BLaER1 treated with 17β-estradiol and CSF1 and Interleukin-3, amounts not matched to agents 10 nM and 100 nM (cell line): ENCODE results near the gene DOK1.

ENCODE experiments used
- H3K27ac ChIP-seq, 11 experiments: shearing (Covaris generic); formaldehyde crosslinking; 2 replicates each; pipeline ENCODE4 v1.8.1; 2022
- H3K27me3 ChIP-seq, 11 experiments: shearing (Covaris generic); formaldehyde crosslinking; 2 replicates each; pipeline ENCODE4 v1.8.1; 2022
- H3K36me3 ChIP-seq, 11 experiments: shearing (Covaris generic); formaldehyde crosslinking; 2 replicates each; pipeline ENCODE4 v1.8.1; 2022
- H3K4me1 ChIP-seq, 10 experiments: shearing (Covaris generic); formaldehyde crosslinking; 2 replicates each; pipeline ENCODE4 v1.8.1; 2022
- H3K4me2 ChIP-seq, 11 experiments: shearing (Covaris generic); formaldehyde crosslinking; 2 replicates each; pipeline ENCODE4 v1.8.1; 2022
- H3K4me3 ChIP-seq, 10 experiments: shearing (Covaris generic); formaldehyde crosslinking; 2 replicates each; pipeline ENCODE4 v1.8.1; 2022
- H3K9ac ChIP-seq, 11 experiments: shearing (Covaris generic); formaldehyde crosslinking; 2 replicates each; pipeline ENCODE4 v1.8.1; 2022
- H3K9me3 ChIP-seq, 11 experiments: shearing (Covaris generic); formaldehyde crosslinking; replicated peaks in 1 of 11; 2 replicates each; pipeline ENCODE4 v1.8.1; 2022
- H4K20me1 ChIP-seq, 11 experiments: shearing (Covaris generic); formaldehyde crosslinking; 2 replicates each; pipeline ENCODE4 v1.8.1; 2022
- Cebpa-rat ChIP-seq, 11 experiments: shearing (Covaris generic); IDR thresholded peaks; 2 replicates each; pipeline ENCODE4 v1.8.1; 2022

DOK1 gene

GRCh38 chr2:74548285-74548899, 6.1 kb upstream of the DOK1 start:
- Histone ChIP-seq H4K20me1 (no peaks in the 10 kb centered on the region), H3K4me2 (no peak overlapping the region), H3K27me3 (peaks cover 54 to 73% (median 66%) of the 10 kb centered on the region in 11 experiments), H3K27ac (no peak overlapping the region), H3K4me1 (peaks cover 14 to 21% (median 19%) of the 10 kb centered on the region in 10 experiments), H3K36me3 (peaks cover 0 to 31% (median 6%) of the 10 kb centered on the region in 11 experiments; a peak in 11 of 22 replicates), H3K9ac (no peak overlapping the region), H3K9me3 (peaks cover 19 to 26% (median 22%) of the 10 kb centered on the region in 11 experiments), H3K4me3 (peak overlapping the region in 4 of 10 experiments; percentile 26 to 44 (median 32); a peak in 5 of 20 replicates)
- TF ChIP-seq Cebpa-rat (IDR thresholded peaks at IDR 0.05) = no peak

GRCh38 chr2:74548900-74549826, 5.4 kb upstream of the DOK1 start:
- Histone ChIP-seq H3K4me2 (no peak overlapping the region), H3K9me3 (peaks cover 19 to 26% (median 22%) of the 10 kb centered on the region in 11 experiments), H3K27ac (no peak overlapping the region), H3K4me3 (peak overlapping the region in 5 of 10 experiments; percentile 19 to 44 (median 28); a peak in 8 of 20 replicates), H3K9ac (no peak overlapping the region), H3K4me1 (peaks cover 20 to 26% (median 25%) of the 10 kb centered on the region in 10 experiments), H3K36me3 (peaks cover 0 to 31% (median 6%) of the 10 kb centered on the region in 11 experiments; a peak in 11 of 22 replicates), H3K27me3 (peaks cover 54 to 73% (median 66%) of the 10 kb centered on the region in 11 experiments), H4K20me1 (no peaks in the 10 kb centered on the region)
- TF ChIP-seq Cebpa-rat (IDR thresholded peaks at IDR 0.05) = no peak

DNA sequence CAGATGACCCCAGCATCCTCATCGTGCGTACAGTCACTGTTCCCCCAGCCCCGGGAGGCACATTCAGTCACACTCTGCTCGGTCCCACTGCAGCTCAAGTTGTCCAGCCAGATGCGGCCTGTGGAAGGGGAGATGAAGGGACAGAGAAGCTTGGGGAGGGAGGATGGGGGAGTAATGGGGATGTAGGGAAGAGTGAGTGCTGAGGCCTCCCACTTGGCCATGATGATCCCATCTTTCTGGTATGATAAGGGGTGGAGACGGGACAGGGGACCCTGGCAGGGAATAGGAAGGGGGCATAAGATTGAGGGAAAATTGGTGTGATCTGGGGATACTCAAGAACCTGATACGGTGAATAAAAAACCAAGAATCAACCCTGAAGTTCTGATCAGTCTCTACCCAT, 4.3 kb upstream of the DOK1 start:
- H3K9me3 ChIP-seq = peaks cover 19 to 26% (median 22%) of the 10 kb centered on the region in 11 experiments
- peaks cover 0 to 31% (median 6%) of the 10 kb centered on the region in 11 experiments; a peak in 11 of 22 replicates for H3K36me3 ChIP-seq
- no peak overlapping the region for H3K27ac ChIP-seq
- peaks cover 0 to 3% (median 0%) of the 10 kb centered on the region in 11 experiments; a peak in 3 of 22 replicates for H4K20me1 ChIP-seq
- no peak for TF ChIP-seq Cebpa-rat (IDR thresholded peaks at IDR 0.05)
- no peak overlapping the region for H3K4me2 ChIP-seq
- H3K4me3 ChIP-seq = no peak overlapping the region
- peaks cover 20 to 29% (median 27%) of the 10 kb centered on the region in 10 experiments for H3K4me1 ChIP-seq
- H3K27me3 ChIP-seq = peaks cover 54 to 67% (median 65%) of the 10 kb centered on the region in 11 experiments
- no peak overlapping the region for H3K9ac ChIP-seq

- Histone ChIP-seq H4K20me1 (peaks cover 0 to 16% (median 7%) of the 10 kb centered on the region in 11 experiments; a peak in 9 of 22 replicates), H3K36me3 (peaks cover 0 to 40% (median 13%) of the 10 kb centered on the region in 11 experiments; a peak in 21 of 22 replicates), H3K4me2 (peak overlapping the region in 9 of 11 experiments; percentile 78 to 100 (median 98); a peak in 16 of 22 replicates), H3K4me3 (no peak overlapping the region), H3K4me1 (peaks cover 29 to 41% (median 38%) of the 10 kb centered on the region in 10 experiments), H3K9ac (no peak overlapping the region), H3K27me3 (peaks cover 47 to 54% (median 53%) of the 10 kb centered on the region in 11 experiments), H3K27ac (no peak overlapping the region), H3K9me3 (peaks cover 19 to 26% (median 22%) of the 10 kb centered on the region in 11 experiments)
- TF ChIP-seq Cebpa-rat (IDR thresholded peaks at IDR 0.05) = no peak
Measured at GRCh38 chr2:74551530-74551929, 3.0 kb upstream of the DOK1 start.

GRCh38 chr2:74551942-74552913, 2.3 kb upstream of the DOK1 start:
- Histone ChIP-seq H3K27me3 (peaks cover 42 to 50% (median 46%) of the 10 kb centered on the region in 11 experiments), H3K4me2 (peak overlapping the region; percentile 68 to 100 (median 98)), H3K9ac (peak overlapping the region in 8 of 11 experiments; percentile 10 to 60 (median 24); a peak in 11 of 22 replicates), H3K4me3 (peak overlapping the region in 1 of 10 experiments; percentile 80; a peak in 1 of 20 replicates), H3K9me3 (peaks cover 19 to 26% (median 22%) of the 10 kb centered on the region in 11 experiments), H3K36me3 (peaks cover 0 to 47% (median 20%) of the 10 kb centered on the region in 11 experiments; a peak in 21 of 22 replicates), H4K20me1 (peaks cover 0 to 22% (median 12%) of the 10 kb centered on the region in 11 experiments; a peak in 11 of 22 replicates), H3K4me1 (peaks cover 34 to 48% (median 40%) of the 10 kb centered on the region in 10 experiments), H3K27ac (peak overlapping the region in 8 of 11 experiments; percentile 6 to 92 (median 83); a peak in 13 of 22 replicates)
- no peak for TF ChIP-seq Cebpa-rat (IDR thresholded peaks at IDR 0.05)

GRCh38 chr2:74552914-74553811, 1.4 kb upstream of the DOK1 start:
- Histone ChIP-seq H3K4me1 (peaks cover 34 to 49% (median 43%) of the 10 kb centered on the region in 10 experiments), H3K27me3 (peaks cover 32 to 41% (median 37%) of the 10 kb centered on the region in 11 experiments), H3K4me3 (peak overlapping the region; percentile 78 to 97 (median 86); a peak in 19 of 20 replicates), H3K36me3 (peaks cover 0 to 56% (median 21%) of the 10 kb centered on the region in 11 experiments; a peak in 21 of 22 replicates), H4K20me1 (peaks cover 0 to 23% (median 12%) of the 10 kb centered on the region in 11 experiments; a peak in 11 of 22 replicates), H3K9ac (peak overlapping the region; percentile 83 to 93 (median 86); a peak in 18 of 22 replicates), H3K4me2 (peak overlapping the region; percentile 68 to 100 (median 98)), H3K9me3 (peaks cover 19 to 26% (median 21%) of the 10 kb centered on the region in 11 experiments), H3K27ac (peak overlapping the region in 10 of 11 experiments; percentile 81 to 92 (median 83); a peak in 17 of 22 replicates)
- TF ChIP-seq Cebpa-rat (IDR thresholded peaks at IDR 0.05) = no peak
